Smooth muscle cell (in vitro differentiated cells): ENCODE results near the gene HYAL3. TPM values are rescaled to one million over a fixed set of nuclear protein-coding genes. Genes with fewer than 3 reads are reported as not detected.
A peak's percentile ranks its signal among the peaks of the same experiment; 100 is the strongest.

Experiments
- DNase-seq: peaks from one replicate; lab custom pipeline; 2025; ENCODE audit not compliant: unreplicated experiment; lab: John Stamatoyannopoulos, UW
- H2AFZ ChIP-seq: fragments of 200-600 bp; sonication (generic); 2 replicates; pipeline ENCODE4 v1.6.0; 2016; ENCODE audit warnings: antibody characterized with exemption, low read depth, mild to moderate bottlenecking
- H3F3A ChIP-seq: fragments of 200-600 bp; sonication (generic); 2 replicates; pipeline ENCODE4 v1.6.0; 2017; ENCODE audit warnings: antibody characterized with exemption, low read depth
- H3K27ac ChIP-seq: fragments of 200-600 bp; sonication (generic); 2 replicates; pipeline ENCODE4 v1.5.1; 2016; ENCODE audit warnings: low read depth, mild to moderate bottlenecking
- H3K27me3 ChIP-seq: fragments of 200-600 bp; sonication (generic); 2 replicates; pipeline ENCODE4 v1.6.1; 2016; ENCODE audit warnings: low read depth, mild to moderate bottlenecking
- H3K36me3 ChIP-seq: fragments of 200-600 bp; sonication (generic); 2 replicates; pipeline ENCODE4 v1.5.1; 2016; ENCODE audit warnings: low read depth
- H3K4me1 ChIP-seq: fragments of 200-600 bp; sonication (generic); 2 replicates; pipeline ENCODE4 v1.5.1; 2016; ENCODE audit warnings: low read depth
- H3K4me2 ChIP-seq: fragments of 200-600 bp; sonication (generic); 2 replicates; pipeline ENCODE4 v1.6.0; 2016; ENCODE audit warnings: mild to moderate bottlenecking
- H3K4me3 ChIP-seq: fragments of 200-600 bp; sonication (generic); 2 replicates; pipeline ENCODE4 v1.5.1; 2016; ENCODE audit warnings: mild to moderate bottlenecking
- H3K79me2 ChIP-seq: fragments of 200-600 bp; sonication (generic); 2 replicates; pipeline ENCODE4 v1.6.0; 2016; ENCODE audit warnings: low read depth, mild to moderate bottlenecking
- H3K9ac ChIP-seq: fragments of 200-600 bp; sonication (generic); 2 replicates; pipeline ENCODE4 v1.6.0; 2016; ENCODE audit warnings: low read depth
- H3K9me3 ChIP-seq: fragments of 200-600 bp; sonication (generic); replicated peaks from 2 replicates; pipeline ENCODE4 v1.5.1; 2016; ENCODE audit warnings: low read depth
- H4K20me1 ChIP-seq: fragments of 200-600 bp; sonication (generic); 2 replicates; pipeline ENCODE4 v1.6.0; 2016; ENCODE audit warnings: low read depth
- WGBS: methylation state at CpG from one replicate; pipeline ENCODE4 v1.1.7; 2016; ENCODE audit warnings: low lambda C conversion rate; 5-methylcytosine and 5-hydroxymethylcytosine counted together
- polyA plus RNA-seq: library from polyadenylated mRNA; unstranded; fragments of >200 nt; fragmentation: Nextera tagmentation; extraction: Ambion mirVana; gene quantifications from 2 replicates; pipeline ENCODE4 v1.2.1, GENCODE V29; 2016
- total RNA-seq: library from RNA; depleted of rRNA; stranded (reverse); fragments of >200 nt; gene quantifications from 2 replicates; pipeline ENCODE4 v1.2.3, GENCODE V29; 2014
- TF ChIP-seq, protein P1 (sequence below): fragments of 200-600 bp; sonication (generic); IDR thresholded peaks from 2 replicates; pipeline ENCODE4 v1.5.1; 2017; ENCODE audit warnings: borderline replicate concordance, mild to moderate bottlenecking, antibody characterized with exemption; ENCODE audit not compliant: insufficient read depth, poor library complexity, severe bottlenecking

HYAL3 gene
- total and polyA plus RNA-seq, 2 experiments from 2014 or later, result 2.5 to 3.7 TPM

DNA sequence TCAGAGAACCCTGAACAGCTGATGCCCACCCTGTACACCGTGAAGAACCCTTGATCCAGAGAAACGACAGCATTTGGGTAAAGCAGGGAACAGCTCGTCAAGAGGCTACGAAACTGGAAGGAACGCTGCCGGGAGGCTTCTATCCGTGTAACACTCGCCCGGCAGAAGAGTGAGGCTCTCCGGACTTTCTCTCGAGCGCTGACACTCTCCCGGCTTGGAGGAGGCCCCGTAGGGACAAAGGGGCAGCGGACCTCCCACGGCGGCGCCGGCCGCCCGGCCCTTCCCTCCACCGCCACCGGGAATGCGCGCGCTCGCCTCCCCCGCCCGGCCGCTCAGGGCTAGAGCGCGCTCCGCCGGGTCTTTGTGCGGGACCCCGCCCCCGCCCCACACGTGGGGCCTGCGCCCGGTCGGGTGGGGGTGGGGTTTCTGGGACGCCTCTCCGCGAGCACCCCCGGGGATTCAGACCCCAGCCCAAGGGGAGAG is 21.7 kb upstream of the HYAL3 start:
- H3K4me2 ChIP-seq, result peak overlapping the region; percentile 88
- peaks cover 17% of the 10 kb centered on the region for H3K4me1 ChIP-seq
- H3K36me3 ChIP-seq, result no peaks in the 10 kb centered on the region
- DNase-seq, result peak; percentile 92
- TF ChIP-seq, protein P1, sequence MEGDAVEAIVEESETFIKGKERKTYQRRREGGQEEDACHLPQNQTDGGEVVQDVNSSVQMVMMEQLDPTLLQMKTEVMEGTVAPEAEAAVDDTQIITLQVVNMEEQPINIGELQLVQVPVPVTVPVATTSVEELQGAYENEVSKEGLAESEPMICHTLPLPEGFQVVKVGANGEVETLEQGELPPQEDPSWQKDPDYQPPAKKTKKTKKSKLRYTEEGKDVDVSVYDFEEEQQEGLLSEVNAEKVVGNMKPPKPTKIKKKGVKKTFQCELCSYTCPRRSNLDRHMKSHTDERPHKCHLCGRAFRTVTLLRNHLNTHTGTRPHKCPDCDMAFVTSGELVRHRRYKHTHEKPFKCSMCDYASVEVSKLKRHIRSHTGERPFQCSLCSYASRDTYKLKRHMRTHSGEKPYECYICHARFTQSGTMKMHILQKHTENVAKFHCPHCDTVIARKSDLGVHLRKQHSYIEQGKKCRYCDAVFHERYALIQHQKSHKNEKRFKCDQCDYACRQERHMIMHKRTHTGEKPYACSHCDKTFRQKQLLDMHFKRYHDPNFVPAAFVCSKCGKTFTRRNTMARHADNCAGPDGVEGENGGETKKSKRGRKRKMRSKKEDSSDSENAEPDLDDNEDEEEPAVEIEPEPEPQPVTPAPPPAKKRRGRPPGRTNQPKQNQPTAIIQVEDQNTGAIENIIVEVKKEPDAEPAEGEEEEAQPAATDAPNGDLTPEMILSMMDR, result no peak
- H3K4me3 ChIP-seq, result peak overlapping the region; percentile 75
- no peaks in the 10 kb centered on the region for H3K27me3 ChIP-seq
- H3F3A ChIP-seq, result peaks cover 6% of the 10 kb centered on the region
- peak overlapping the region; percentile 98 for H3K9ac ChIP-seq
- peaks cover 18% of the 10 kb centered on the region for H4K20me1 ChIP-seq
- peaks cover 20% of the 10 kb centered on the region for H3K79me2 ChIP-seq
- peak overlapping the region; percentile 60 for H2AFZ ChIP-seq
- 1% methylated on average over 20 of the region's 45 CpGs for WGBS
- H3K9me3 ChIP-seq, result no peaks in the 10 kb centered on the region
- H3K27ac ChIP-seq, result peak overlapping the region; percentile 95

DNA sequence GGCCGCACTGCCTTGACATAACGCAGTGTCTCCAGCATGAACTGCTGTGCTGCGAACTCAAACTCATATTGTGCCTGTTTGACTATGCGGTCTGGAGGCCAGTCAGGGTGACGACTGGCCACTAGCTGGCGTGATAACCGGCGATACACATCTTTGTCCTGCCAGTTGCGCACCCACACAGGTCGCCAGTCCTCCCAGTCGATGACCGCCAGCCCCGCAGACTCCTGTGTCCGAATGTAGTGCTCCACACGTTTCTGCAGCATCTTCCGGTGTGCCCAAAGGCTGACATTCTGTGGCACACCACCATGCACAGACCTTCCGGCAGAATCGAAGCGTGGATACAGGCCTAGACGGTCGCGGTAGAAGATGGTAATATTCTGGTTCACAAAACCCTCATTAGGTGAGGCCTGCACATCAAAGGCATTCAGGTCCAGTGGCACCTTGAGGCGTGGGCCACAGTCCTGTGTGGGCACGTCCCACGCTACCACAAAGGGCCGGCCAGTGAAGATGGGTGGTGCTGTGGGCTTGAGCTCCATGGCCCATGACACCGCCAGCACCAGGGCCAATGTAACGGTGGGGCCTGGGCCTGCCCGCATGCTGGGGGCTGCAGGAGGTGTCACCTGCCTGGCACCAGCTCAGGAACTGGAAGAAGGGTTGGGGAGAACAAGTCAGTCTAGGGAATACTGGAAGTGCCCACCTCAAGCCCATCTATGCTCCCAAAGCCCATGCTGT is 20.9 kb upstream of the HYAL3 start:
- H3K27me3 ChIP-seq, result no peaks in the 10 kb centered on the region
- H3K9ac ChIP-seq, result peak overlapping the region; percentile 98
- H3K27ac ChIP-seq, result peak overlapping the region; percentile 95

DNA sequence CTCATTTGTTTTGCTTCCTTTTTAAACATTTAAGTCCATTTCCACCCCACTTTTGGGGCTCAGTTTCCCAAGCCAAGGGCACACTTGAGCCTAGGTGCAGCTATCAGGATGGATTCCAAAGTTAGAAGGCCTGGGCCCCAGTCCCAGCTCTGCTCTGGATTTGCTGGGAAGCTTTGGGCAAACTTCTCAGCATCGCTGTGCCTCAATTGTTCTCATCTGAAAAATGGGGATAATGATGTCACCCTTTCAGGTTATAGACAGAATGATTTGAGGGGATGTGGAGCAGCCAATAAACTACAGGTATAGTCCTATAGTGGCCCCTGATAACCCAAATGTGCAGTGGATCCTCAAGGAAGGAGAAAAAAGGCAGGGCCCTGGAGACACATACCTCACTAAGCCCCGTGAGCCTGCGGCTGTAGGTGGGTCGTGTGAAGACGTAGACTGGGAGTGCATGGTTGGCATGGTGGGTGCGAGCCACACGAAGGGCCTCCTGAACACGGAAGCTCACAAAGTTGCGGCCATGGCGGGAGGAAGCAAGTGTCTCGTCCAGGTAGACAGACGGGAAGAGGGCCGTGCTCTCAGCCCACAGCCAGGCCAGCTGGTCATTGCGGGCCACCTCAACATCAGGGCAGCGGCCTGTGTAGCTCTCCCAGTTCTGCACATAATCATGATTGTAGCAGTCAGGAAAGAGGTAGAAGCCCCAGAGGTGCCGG is 20.1 kb upstream of the HYAL3 start:
- 98% methylated on average over 16 of the region's 16 CpGs for WGBS
- H2AFZ ChIP-seq, result no peak overlapping the region
- H3K9ac ChIP-seq, result no peak overlapping the region
- H3K4me3 ChIP-seq, result no peak overlapping the region
- H3K79me2 ChIP-seq, result peaks cover 20% of the 10 kb centered on the region
- no peak for DNase-seq
- H3K27ac ChIP-seq, result no peak overlapping the region
- peaks cover 6% of the 10 kb centered on the region for H3F3A ChIP-seq
- H3K36me3 ChIP-seq, result no peaks in the 10 kb centered on the region
- H3K4me1 ChIP-seq, result peaks cover 17% of the 10 kb centered on the region
- peaks cover 18% of the 10 kb centered on the region for H4K20me1 ChIP-seq
- TF ChIP-seq, protein P1, result no peak
- H3K4me2 ChIP-seq, result peak overlapping the region; percentile 88
- no peaks in the 10 kb centered on the region for H3K27me3 ChIP-seq
- H3K9me3 ChIP-seq, result no peaks in the 10 kb centered on the region

More for the DNA sequence above, 20.9 kb upstream of the HYAL3 start:
- H3F3A ChIP-seq, result peaks cover 6% of the 10 kb centered on the region
- H3K4me1 ChIP-seq, result peaks cover 17% of the 10 kb centered on the region
- peaks cover 18% of the 10 kb centered on the region for H4K20me1 ChIP-seq
- no peak overlapping the region for H2AFZ ChIP-seq
- no peaks in the 10 kb centered on the region for H3K36me3 ChIP-seq
- no peaks in the 10 kb centered on the region for H3K9me3 ChIP-seq
- peaks cover 20% of the 10 kb centered on the region for H3K79me2 ChIP-seq
- TF ChIP-seq, protein P1, result no peak
- no peak for DNase-seq
- H3K4me2 ChIP-seq, result peak overlapping the region; percentile 88
- 90% methylated on average over 29 of the region's 29 CpGs for WGBS
- peak overlapping the region; percentile 75 for H3K4me3 ChIP-seq
